NCI-H526 (cell line): ENCODE data around the gene CD93.

Source experiments
- DNase-seq, 2 experiments: peaks; one replicate each; lab custom pipeline; 2025; lab: John Stamatoyannopoulos, UW

Gene CD93

DNA sequence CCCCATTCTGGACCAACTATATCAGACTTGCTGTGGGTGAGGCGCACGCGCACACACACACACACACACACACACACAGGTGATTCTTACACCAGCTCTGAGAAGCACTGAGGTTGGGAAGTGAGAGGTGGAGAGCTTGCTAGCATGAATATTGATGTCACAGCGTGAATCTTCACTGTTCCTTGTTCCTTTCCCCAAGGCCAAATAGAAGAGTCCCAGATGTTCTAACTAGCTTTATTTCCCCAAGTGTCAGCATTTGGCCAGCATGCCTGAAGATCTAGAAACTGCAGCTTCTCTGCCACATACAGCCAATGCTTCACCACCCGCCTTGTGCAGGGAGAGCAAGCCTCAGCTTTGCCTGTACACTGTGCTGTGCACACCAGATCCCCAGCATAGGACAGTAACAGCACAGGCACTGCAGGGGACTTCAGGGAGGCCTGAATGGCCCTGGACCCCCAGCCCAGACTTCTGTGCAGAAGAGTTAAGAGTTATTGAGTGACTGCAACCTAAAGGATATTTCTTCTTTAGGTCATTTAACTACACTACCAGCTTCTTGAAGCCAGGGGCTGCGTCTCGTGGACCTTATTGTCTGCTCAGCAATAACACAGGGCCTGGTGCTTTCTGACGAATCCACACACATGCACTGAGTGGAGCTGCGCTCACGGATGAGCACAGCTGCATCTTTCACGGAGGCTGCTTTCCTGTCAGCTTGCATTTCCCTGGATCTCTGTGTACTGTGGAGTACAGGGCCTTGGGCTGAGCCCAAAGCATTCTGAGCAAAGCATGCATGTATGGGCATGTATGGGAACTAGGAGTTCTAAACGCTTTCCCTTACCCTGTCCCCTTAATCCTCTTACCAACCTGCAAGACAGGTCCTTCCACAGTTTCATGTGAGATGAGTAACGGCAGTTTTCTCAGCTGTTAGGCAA, 13.9 kb upstream of the CD93 start:
- DNase-seq, result no peak

GRCh38 chr20:23097636-23098580, 11.8 kb upstream of the CD93 start:
- no peak for DNase-seq

GRCh38 chr20:23096986-23097520, 10.9 kb upstream of the CD93 start:
- no peak for DNase-seq

DNA sequence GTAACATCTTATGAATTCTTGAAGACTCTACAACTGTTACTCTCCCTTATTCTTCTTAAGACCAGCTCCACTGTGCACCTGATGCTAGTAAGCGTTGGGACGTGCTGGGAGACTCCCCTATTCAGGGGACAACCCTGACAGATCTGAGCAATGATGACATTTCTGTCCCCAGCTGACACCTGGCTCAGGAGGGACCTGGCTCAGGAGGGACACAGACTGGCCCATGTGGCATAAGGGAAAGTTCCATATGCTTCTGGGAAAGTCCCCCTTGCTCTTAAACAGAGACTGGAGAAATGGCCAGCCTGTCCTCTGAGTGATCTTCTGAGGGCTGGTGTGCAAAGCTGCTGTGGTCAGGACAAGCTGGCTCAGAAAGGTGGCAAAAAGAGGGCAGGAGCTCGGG, 10.0 kb upstream of the CD93 start:
- DNase-seq, result no peak

DNA sequence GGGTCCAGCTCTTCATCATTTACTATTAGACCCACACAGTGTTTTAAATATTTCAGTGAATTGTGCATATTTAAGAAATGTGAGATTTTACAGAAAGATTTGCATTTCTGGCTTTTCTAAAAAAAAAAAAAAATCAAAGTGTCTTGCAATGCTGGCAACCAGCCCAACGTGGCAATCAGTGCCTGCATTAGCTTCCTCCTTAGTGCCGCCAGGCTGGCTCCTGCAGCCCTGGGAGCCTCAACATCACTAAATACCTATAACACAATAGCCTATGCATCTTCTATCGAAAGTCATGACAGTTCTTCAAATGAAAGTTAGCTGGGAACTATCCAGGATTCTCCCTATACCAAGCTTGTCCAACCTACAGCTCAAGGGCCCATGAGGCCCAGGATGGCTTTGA, 9.4 kb upstream of the CD93 start:
- DNase-seq, result no peak

GRCh38 chr20:23094927-23095326, 8.8 kb upstream of the CD93 start:
- no peak for DNase-seq

DNA sequence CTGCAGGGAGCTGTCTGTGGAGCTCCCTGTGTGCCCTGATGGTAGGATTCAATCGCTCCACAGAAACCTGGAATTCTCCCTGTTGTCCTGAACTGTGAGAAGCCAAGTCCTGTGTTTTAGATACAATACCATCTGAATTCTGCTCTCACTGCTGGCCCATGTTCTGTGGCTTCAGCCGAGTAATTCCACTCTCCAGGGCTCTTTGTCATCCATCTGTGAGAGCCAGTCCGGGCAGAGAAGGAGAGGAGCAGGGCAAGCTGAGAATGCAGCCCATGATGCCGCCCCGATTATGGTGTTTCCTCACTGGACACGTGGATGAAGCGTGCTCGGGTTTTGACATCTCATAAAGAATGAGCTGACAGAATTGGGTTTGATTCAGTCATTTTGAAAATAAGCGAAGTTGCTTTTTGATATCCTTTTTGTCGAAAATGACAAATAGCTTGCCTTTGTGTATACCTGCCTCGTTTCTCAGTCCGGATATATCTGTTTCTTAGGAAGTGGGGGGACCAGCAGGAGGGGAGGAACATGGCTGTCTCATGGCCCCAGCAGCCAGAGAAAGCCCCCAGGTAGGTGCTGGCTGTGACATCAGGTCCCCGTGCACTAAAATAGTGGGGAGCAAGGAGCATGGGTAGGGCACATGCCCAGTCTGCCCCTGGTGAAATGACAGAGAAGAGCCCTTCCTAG, 8.2 kb upstream of the CD93 start:
- DNase-seq, result no peak

DNA sequence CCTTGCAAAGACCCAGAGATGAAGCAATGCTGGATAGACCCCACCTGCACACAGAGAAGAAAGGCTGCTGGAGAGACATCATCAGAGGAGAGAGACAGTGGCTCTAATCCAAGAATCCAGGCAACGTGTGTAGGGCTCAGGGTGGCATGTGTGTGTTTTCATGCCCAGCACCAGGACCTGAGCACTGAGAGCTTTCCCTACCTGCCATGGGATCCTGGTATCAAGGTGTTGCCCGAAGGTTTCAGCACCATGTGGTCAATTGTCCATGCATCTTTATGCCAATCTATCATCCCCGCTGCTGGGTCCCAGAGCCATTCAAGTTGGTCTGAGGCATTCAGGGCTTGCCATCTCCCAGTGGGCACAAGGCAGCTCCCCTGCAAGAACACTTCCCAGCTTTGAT, 7.5 kb upstream of the CD93 start:
- no peak for DNase-seq

GRCh38 chr20:23092861-23093495, 6.9 kb upstream of the CD93 start:
- DNase-seq, result no peak

DNA sequence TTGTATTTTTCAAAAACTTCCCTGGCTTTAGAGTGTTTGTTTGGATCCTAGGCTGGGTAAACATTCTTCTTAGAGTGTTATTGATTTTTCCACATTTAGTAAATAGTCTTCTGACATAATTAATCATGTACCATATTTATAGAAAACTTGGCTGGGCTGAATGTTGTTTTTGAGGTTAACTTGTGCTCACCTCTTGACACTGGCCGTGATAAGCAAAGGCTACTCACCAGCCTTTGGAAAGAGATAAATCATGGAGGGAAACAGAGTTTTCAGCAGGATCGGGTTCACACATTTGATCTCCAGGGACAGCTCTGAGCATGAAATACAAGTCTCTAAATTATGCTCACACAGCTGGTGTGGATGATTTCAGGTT, 6.2 kb upstream of the CD93 start:
- no peak for DNase-seq

DNA sequence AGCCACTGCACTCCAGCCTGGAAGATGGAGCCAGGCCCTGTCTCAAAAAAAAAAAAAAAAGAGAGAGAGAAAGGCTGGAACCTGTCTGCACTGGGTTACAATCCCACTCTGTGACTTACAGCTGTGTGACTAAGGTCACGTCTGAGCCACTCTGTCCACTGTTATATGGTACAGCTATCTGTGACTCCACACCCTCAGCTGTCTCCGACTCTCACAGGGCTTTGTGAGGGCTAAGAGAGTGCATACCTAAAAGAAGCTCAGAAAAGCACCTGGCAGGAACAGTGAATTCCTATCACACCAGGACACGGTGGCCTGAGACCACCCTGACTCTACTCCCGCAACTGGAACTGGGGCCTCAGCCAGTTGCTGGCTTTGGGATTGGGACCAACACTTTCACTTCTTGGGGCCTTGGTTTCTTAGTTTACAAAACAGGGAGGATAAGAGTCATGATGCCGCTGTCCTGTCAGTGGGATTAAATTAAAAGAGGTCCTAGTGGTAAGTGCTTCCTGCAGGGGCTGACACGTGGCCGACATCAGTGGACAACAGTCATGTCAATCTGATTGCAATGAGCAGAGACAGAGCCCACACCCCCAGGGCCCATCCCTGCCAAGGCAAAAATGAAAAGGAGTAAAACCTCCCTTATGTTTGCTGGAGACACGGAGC, 5.7 kb upstream of the CD93 start:
- no peak for DNase-seq

DNA sequence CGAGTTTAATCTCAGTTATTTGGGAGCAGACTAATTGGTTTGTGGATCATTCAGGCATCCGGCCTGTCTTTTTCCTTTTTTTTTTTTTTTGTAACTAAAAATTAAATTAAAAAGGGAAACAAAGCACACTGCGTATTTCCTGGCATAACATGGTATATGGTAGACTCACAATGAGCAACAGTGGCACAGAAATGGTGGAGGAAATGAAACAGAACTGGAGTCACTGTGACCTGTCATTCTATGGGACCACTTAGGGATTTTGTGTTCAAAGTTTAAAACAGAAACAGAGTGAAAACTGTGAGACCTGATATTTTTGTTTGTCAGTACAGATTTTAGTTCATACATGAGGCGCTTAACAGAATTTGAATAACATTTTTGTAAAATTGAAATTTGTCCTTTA, 4.8 kb upstream of the CD93 start:
- no peak for DNase-seq

DNA sequence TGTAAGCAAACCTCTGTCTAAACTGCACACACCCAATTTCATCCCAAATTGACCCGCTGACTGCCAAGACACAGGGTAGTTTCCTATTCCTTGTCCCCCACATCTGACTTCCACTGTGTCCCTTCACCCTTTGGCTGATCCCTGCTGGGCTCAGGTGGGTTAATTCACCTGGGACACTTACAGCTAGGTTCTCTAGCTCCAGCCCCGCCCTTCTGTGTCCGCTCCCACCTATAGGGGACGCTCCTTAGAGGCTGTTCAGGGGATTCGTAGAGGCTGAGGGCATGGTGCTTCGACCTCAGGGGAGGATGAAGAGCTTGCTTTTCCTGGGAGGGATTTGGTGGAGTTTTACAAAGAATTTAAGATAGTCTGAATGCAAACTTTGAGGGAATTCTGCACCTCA, 4.0 kb upstream of the CD93 start:
- no peak for DNase-seq

DNA sequence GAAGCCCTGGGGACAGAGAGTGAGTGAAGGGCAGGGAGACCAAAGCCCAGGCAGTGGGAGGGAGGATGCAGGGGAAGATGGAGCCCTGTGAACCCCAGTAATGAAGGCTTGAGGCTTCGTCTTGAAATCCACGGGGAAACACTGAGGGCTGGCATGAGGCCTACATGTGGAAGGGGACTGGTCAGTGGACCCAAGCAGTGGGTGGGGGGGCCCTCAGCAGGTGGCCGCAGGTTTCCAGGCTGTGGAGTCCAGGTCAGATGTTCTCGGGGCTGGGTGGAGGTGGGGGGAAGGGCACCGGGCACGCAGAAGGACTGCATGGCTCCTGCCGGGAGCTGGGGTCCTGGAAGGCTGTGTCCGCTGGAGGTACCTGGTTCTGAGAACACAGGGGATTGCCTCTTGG, 2.7 kb upstream of the CD93 start:
- no peak for DNase-seq

- no peak for DNase-seq
These were observed 1.6 kb upstream of the CD93 start for GRCh38 chr20:23087587-23088251.

DNA sequence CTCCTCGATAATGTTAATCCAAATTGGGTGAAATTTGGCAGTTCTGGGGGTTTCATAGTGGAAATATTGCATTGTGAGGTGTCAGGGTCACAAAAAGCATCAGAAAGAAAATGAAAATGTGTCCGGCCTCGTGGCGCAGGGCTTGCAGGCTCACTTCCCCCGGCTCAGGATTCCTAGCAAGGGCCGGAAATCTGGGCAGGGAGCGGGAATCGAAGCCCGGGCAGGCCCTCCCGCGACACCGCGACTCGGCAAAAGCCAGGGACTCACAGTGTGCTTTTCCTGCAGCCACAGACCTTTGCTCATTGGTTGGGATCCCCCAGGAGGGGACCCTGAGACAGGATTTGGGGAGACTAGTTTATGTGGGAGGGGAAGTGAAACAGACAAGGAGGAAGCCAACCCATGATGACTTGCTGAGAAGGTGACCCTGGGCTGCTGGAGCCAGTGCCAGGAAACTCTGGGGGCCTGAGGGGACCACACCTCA, 847 bp upstream of the CD93 start:
- DNase-seq, result no peak

GRCh38 chr20:23085436-23086055, 578 bp downstream of the CD93 start:
- no peak for DNase-seq

DNA sequence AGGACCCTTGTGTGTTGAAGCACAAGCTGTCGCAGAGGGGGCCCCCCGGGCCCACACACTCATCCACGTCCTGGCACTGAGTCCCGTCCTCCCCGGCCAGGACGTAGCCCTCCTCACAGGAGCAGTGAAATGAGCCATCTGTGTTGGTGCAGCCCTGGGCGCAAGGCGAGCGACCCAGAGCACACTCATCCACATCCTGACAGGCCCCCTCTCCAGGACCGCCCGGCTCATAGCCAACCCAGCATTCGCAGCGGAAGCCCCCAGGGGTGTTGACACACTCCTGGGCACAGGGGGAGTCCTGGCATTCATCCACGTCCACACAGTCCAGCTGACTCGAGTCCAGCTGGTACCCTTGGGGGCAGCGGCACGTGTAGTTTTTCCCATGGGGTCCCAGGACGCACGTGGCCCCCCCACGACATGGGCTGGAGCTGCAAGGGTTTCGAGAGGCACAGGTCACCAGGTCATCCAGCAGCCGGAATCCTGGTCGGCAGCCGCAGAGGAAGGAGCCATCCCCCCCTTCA, 1.2 kb downstream of the CD93 start:
- DNase-seq, result no peak

DNA sequence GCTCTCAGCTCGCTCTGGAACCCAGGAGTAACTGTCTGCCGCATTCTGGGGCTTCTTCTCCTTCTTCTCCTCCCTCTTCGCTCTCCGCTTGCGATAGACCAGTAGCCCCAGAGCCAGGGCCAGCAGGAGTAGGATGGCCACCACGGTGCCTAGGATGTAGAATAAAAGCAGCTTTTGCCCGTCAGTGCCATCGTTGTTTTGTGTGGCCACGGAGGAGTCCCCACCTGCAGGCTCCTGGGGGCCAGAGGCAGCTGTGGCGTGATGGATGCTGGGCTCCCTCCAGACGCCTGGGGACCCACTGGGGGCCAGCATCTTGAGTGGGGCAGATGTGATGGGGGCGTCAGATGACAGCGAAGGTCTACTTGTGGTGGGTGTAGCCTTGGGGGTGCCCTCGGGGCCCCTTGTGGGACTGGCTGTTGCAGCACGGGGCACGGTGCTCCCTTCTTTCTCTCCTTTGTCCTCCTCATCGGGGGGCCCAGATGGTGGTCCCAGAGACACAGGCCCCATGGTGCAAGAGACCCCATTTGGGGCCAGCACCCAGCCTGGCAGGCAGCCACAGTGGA, 1.8 kb downstream of the CD93 start:
- no peak for DNase-seq
